Measurements from ENCODE around the gene PARVA.

The PARVA gene

DNA sequence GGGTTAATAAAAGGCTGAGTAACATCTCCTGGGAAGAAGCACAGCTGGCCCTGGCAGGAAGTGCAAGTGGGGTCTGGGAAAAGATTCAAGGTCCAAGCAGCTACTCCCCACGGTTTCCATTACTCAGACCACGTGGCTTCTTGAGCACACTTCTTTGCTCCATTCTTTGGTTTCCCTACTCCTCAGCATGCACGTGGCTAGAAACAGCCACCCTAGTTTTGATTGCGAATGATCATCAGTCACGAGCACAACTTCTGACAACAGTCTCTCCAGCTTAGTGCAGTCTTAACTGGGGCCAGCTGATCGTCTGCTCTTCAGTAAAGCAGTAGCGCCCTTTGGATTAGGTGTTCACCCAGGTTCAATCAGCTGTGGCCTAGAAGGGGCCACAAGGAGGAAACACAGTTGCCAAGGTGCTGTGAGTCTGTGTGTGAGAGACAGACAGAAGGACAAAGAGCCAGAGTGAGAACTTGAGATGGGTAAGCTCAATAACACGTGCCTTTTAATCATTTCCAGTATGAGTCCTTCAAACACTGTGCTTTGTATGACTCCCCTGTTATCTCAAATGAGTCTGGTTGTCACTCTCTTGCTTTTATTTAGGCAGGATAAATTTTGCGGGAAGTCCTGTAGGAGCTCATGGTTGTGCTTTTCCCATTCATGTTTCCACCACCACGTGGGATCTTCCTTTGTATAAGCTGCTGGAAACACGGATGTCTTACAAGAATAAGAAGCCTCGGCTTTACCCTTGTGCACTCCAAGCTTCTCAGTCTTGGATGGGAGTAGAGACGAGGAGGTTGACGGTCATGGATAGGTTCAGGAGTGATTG, 901 bp upstream of the PARVA start:
- no peak for DNase-seq

DNA sequence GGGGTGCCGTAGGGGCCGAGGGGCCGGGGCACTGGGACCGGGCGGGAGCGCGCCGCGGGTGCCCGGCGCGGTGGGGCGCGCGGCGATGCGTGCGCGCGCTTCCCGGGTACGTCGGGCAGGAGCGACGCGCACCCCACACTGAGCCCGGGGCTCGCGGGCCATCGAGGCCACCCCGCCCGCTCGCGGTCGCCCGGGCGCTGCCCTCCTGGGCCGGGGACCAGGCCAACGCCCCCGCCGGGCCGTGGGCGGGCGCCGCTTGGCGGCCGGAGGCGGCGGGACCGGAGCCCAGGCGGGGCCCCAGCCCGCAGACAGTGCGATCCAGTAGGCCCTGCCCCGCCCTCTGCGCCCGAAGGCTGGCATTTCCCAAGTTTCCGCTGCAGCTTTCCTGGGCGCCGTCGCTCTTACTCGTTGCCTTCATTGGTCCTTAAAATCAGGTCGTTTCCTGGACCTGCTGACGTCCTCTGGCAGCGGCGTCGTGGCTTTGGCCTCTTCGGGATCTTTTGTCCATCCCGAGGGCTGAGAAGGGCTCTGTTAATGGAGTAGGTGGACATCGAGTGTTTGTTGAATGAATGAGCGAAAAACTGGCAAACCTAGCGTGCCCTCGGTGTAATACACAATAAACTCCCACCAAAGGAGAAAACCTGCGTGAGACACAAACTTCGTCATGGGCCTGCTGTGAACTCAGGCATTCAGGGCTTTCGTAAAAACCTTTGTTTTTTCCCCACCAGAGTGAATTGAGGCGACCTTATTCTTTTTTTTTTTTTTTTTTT, 638 bp downstream of the PARVA start:
- DNase-seq, result no peak

- DNase-seq, result no peak
Observed at GRCh38 chr11:12380565-12381325, 3.4 kb downstream of the PARVA start.

DNA sequence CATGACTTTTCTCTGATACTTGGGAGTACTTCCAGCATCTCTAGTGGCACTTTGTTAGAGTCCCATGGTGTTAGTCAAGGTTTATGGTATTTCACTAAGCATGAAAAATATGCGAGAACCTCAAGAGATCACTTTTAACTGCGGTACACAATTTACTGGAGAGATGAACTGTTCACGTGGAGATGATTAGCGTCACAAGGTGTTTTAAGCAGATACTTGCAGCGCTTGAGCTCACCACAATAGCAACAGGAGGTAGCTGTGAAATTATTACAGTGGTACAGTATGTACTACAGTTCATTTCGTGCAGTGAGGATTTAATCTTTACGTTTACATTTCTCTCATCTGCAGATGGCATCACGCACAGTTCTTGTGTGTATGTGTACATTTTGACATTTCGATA, 4.5 kb downstream of the PARVA start:
- no peak for DNase-seq

- DNase-seq, result no peak
Observed at GRCh38 chr11:12382451-12382850, 5.1 kb downstream of the PARVA start.

DNA sequence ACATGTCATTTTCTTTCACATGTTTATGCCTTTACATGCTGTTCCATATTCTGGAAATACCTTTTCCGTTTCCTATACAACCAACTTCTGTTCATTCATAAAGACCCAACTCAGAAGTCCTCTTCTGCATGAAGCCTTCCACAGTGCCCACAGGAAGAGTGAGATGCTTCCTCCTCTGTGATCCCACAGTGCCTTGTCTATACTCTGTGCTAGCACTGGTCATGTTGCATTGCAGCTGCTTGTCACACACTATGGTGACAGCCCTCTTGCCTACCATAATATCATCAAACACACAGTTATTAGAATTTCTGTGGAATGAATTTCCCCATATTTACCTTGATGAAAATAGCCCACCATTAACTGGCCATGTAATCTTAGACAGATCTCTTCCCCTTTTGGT, 8.9 kb downstream of the PARVA start:
- no peak for DNase-seq

GRCh38 chr11:12386745-12387144, 9.4 kb downstream of the PARVA start:
- no peak for DNase-seq

GRCh38 chr11:12388173-12388572, 10.8 kb downstream of the PARVA start:
- no peak for DNase-seq

GRCh38 chr11:12388939-12389670, 11.7 kb downstream of the PARVA start:
- DNase-seq, result no peak

- DNase-seq, result no peak
Observed at GRCh38 chr11:12389676-12390657, 12.6 kb downstream of the PARVA start.

DNA sequence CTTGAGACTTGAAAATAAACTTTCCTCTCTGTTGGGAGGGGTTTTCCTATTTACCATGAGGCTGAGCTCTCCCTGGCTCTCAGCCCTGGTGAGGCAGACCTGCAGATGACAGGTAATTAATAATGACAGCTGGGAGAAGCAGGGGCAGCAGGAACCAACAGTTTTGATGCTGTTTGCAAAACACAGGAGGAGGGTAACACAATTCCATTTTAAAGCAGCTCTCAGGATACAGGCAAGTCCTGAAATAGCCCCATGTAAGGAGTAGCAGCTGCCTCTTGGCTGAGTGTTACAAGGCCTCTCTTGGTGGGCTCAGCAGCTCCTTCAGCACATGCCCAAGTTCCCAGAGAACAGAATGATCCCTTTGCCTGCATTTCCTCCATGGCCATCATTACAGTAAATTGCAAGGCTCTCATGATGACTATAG, 13.3 kb downstream of the PARVA start:
- no peak for DNase-seq

DNA sequence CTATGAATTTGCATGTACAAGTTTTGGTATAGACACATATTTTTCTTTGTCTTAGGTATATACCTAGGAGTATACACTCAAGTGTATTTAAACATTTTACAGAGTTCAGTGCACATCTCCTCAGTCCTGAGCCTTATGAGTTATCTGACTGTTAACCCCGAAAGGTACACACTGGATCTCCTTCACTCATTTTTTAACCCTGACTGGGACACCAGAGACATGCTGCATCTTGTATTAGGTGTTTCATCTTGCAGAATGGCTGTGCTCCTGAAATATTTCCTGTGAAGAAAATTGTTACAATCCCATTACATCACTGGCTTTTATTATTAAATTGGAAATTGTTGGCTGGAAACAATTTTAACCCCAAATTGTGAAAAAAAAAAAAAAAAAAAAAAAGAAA, 15.3 kb downstream of the PARVA start:
- no peak for DNase-seq

DNA sequence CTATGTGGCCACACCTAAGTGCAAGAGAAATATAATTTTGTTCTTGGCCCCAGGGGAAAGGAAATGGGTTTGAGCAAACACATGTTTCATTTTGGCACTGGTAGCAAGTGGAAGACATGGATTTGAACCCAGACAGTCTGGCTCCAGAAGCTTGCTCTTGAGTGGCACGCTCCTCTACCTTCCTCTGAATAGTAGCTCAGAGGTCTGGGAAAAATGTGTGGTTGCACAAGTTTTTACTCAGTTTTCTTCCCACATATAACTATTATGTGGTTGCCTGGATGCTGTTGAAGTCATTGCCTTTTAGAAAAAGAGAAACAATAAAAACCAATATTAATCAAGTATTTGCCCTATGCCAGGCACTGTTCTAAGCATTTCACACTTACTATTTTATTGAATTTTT, 16.3 kb downstream of the PARVA start:
- DNase-seq, result no peak

GRCh38 chr11:12394601-12395000, 17.2 kb downstream of the PARVA start:
- DNase-seq, result no peak

DNA sequence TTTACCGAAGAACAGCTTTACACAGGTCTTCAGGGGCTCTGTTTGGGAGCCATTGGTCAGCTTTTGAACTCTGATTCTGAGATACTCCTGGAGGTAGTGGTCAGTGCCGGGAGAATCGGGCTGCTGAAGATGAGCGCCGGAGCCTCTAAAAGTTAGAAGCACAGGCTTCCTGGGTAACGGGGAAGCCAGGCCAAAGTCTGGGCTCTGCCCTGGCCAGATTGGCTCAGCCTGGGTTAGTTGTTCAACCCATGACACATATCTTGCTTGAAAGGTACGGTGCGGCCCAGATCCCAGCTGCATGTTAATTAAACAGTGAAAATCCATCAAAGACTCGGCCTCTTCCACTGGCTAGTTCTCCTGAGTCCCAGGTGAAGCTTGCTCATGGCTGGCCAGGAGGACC, 18.0 kb downstream of the PARVA start:
- DNase-seq, result no peak

DNA sequence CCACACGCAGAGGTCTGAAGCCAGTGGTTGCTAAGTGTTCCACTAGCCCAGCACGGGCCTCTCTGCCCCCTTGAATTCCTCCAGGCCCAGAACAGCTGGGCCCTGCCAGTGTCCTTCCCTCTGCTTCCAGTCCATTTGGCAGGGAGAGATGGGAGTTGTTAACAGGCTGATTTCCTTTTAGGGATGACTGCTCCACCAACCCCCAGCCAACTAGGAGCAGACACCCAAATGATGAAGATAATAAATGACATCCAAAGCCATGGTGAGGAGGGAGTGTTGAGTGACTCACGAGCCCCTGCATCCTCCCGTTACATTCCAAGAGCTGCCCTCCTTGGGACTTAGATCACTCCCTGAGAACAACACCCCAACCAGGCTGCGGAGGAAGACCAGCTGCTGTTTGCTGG, 20.6 kb downstream of the PARVA start:
- DNase-seq, result no peak

DNA sequence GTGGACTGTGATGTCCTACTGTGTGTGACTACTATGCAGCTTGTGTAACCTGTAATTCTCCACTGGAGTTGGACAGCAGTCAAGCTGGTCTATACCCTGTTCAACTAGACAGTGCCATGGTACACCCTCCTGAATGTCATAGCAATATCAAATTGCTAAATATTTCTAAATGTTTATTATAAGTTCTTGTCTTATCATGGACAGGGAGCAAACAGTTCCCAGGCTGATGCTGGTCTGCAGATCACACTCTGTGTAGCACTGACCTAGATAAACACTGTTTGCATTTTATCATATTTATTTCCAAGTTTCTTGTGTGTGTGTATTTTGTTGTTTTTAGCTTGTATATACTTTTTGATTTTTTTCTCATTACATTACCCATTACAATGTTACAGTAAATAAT, 22.0 kb downstream of the PARVA start:
- DNase-seq, result no peak

GRCh38 chr11:12402025-12402424, 24.7 kb downstream of the PARVA start:
- no peak for DNase-seq

- no peak for DNase-seq
Observed at GRCh38 chr11:12402691-12403120, 25.3 kb downstream of the PARVA start.

DNA sequence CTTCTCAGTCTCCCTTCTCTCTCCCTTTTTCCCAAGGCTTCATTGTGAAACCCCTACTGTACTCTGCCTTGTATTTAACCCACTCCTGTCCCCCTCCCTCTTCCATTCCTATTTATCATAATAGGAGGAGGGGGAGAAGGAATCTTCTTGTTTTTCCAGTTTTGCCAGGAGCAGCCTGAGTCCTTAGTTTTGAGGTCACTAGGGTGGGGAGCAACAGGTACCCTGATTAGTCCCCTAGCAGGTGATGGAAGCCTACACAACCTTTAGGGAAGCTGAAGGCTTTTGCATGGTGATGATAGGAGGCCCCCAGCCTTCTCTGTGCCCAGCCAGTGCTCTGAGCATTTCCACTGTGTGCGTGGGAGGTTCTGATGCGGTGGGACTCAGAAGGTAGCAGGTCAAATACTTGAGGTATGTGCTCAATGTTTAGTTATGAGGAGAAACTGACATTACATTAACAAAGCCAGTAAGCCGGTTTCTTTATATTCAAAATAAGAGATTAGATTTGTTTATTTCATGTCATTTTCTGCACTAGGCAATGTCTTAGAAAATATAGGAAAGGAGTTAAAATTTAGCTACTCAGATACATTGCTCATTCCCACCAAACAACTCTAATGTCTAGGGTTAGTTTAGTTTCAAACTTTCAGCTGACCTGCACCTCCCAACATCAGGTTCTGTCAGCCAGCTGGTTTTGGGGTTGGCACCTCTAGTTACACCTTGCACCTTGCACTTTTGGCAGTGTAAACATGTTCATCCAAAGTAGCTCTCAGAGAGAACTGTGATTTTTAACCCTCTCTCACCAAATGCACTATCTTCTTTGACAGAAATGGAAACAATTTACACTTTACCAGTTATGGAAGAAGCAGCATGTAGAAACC, 26.0 kb downstream of the PARVA start:
- DNase-seq, result no peak

DNA sequence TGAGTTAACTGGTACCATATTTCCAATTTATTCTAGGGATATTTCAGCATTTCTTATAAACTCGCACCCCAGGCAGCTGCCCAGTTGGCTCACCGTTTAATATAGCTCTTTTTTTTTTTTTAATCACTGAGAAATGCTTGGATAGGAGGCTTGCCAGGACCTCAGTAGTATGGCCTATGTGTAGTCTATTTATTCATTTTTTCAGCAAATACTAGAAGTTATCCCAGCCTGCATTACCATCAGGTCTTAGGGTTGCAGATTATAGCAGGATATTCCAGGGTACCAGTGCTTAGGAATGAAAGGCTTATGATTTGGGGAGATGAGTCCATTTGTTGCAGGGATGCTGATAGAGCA, 26.6 kb downstream of the PARVA start:
- no peak for DNase-seq
